Glutamatergic neuron (in vitro differentiated cells): Measurements from ENCODE around the gene TEX264. TPM values are rescaled to one million over a fixed set of nuclear protein-coding genes. Genes with fewer than 3 reads are reported as not detected.

Experiments
- DNase-seq: peaks from one replicate; pipeline ENCODE4 v3.0.0; 2022
- H3K27ac Mint-ChIP-seq: one replicate; pipeline ENCODE4 v1.8.0; 2020; ENCODE audit warnings: mild to moderate bottlenecking, mixed read lengths, inconsistent platforms; ENCODE audit not compliant: unreplicated experiment
- H3K27me3 Mint-ChIP-seq: one replicate; pipeline ENCODE4 v1.8.0; 2020; ENCODE audit warnings: mild to moderate bottlenecking, moderate library complexity, mixed read lengths, inconsistent platforms; ENCODE audit not compliant: unreplicated experiment
- H3K36me3 Mint-ChIP-seq: one replicate; pipeline ENCODE4 v1.8.0; 2020; ENCODE audit warnings: mild to moderate bottlenecking, mixed read lengths, inconsistent platforms; ENCODE audit not compliant: unreplicated experiment
- H3K4me1 Mint-ChIP-seq: one replicate; pipeline ENCODE4 v1.8.0; 2020; ENCODE audit warnings: mild to moderate bottlenecking, low read depth, mixed read lengths, inconsistent platforms; ENCODE audit not compliant: unreplicated experiment
- H3K4me3 Mint-ChIP-seq: one replicate; pipeline ENCODE4 v1.8.0; 2020; ENCODE audit warnings: mild to moderate bottlenecking, mixed read lengths, inconsistent platforms; ENCODE audit not compliant: unreplicated experiment
- H3K9me3 Mint-ChIP-seq: one replicate; pipeline ENCODE4 v1.8.0; 2020; ENCODE audit warnings: mild to moderate bottlenecking, moderate library complexity, mixed read lengths, inconsistent platforms; ENCODE audit not compliant: unreplicated experiment
- CTCF ChIP-seq: fragments of 200-600 bp; sonication (generic); IDR thresholded peaks from one replicate; pipeline ENCODE4 v1.5.0; 2021; ENCODE audit not compliant: partially characterized antibody, unreplicated experiment
- total RNA-seq: library from RNA; stranded (reverse); fragmentation: NEBNext Ultra II Directional; extraction: Animal tissue kit (Norgen Biotek cat#: 25700); gene quantifications from one replicate; pipeline ENCODE4 v1.2.1, GENCODE V29; 2021; ENCODE audit not compliant: unreplicated experiment

The TEX264 gene
- total RNA-seq, 1 donor from 2014 or later = 13.2 TPM

DNA sequence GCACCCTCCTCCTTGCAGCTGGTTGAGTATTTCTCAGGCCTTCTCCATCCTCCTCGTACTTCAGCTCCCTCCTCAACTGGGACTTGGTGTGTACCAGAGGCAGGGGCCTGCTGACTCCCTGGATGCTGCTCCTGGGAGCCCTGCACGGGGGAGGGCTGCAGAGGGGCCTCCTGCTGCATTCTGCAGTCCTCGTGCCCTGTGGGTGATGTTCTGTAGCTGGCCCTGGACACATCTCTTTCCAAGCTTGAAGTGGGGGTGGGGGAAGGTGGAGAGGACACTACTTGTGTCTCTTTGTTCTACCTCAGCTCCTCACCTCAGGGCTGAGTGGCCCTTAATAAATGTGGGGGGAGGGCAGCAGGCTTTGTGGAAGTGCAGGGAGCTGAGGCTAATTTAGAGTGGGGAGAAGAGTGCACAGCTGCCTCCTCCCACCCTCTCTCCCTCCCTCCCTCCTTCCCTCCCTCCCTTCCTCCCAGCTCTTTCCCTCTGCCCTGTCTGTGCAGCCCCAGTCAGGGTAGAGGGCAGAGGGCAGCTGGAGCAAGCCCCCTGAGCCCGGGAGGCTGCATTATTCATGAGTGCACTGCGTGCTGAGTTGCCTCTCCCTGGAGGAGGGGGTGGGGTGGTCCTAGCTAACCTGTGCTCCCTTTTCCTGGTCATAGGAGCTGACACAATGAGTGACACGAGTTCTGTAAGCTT, 32.2 kb downstream of the TEX264 start:
- Mint-ChIP-seq H3K27ac (peak overlapping the region; percentile 97), H3K4me3 (peak overlapping the region; percentile 80), H3K36me3 (no peaks in the 10 kb centered on the region)

DNA sequence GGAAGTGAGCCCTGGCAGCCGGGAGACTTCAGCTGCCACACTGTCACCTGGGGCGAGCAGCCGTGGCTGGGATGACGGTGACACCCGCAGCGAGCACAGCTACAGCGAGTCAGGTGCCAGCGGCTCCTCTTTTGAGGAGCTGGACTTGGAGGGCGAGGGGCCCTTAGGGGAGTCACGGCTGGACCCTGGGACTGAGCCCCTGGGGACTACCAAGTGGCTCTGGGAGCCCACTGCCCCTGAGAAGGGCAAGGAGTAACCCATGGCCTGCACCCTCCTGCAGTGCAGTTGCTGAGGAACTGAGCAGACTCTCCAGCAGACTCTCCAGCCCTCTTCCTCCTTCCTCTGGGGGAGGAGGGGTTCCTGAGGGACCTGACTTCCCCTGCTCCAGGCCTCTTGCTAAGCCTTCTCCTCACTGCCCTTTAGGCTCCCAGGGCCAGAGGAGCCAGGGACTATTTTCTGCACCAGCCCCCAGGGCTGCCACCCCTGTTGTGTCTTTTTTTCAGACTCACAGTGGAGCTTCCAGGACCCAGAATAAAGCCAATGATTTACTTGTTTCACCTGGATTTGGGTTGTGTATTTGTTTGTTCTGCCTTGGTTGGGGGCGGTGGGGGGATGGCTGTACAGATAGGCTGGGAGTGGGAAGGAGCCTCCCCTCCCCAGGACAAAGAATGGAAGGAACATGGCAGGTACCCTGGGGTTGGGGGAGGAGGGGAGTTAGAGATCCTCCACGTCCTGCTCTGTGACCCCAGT, 32.9 kb downstream of the TEX264 start:
- Mint-ChIP-seq H3K27me3 (peaks cover 15% of the 10 kb centered on the region), H3K4me1 (peaks cover 38% of the 10 kb centered on the region), H3K4me3 (peak overlapping the region; percentile 72), H3K9me3 (peaks cover 15% of the 10 kb centered on the region), H3K27ac (peak overlapping the region; percentile 85), H3K36me3 (no peaks in the 10 kb centered on the region)
- TF ChIP-seq CTCF = no peak
- peak; percentile 53 for DNase-seq

More for the DNA sequence above, 32.2 kb downstream of the TEX264 start:
- H3K9me3 Mint-ChIP-seq = peaks cover 17% of the 10 kb centered on the region
- no peak for TF ChIP-seq CTCF
- peaks cover 35% of the 10 kb centered on the region for H3K4me1 Mint-ChIP-seq
- peak; percentile 87 for DNase-seq
- H3K27me3 Mint-ChIP-seq = peaks cover 15% of the 10 kb centered on the region

DNA sequence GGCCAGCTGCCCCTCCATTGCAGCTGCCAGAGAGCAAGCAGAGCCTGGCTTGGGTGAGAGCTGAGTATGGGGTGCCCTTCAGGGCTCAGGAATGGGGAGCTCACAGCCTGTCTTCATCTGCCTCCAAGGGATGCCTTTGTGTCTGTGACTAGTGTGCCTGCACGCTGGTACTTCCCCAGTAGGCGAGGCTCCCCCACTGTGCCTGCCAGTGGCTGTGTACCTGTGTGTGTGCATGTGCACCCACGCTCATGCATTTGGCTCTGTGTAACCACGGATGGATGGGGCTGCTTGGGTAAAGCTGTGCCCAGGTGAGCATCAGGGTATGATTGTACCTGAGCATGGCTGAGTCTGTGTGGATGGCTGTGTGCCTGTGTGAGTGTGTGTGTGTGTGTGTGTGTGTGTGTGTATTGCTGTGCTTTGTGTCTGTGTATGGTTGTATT, 33.5 kb downstream of the TEX264 start:
- no peaks in the 10 kb centered on the region for H3K36me3 Mint-ChIP-seq
- peaks cover 40% of the 10 kb centered on the region for H3K4me1 Mint-ChIP-seq
- peaks cover 15% of the 10 kb centered on the region for H3K27me3 Mint-ChIP-seq
- no peak for TF ChIP-seq CTCF
- H3K4me3 Mint-ChIP-seq = peak overlapping the region; percentile 72
- H3K9me3 Mint-ChIP-seq = peaks cover 15% of the 10 kb centered on the region
- peak overlapping the region; percentile 85 for H3K27ac Mint-ChIP-seq
- DNase-seq = peak; percentile 28

DNA sequence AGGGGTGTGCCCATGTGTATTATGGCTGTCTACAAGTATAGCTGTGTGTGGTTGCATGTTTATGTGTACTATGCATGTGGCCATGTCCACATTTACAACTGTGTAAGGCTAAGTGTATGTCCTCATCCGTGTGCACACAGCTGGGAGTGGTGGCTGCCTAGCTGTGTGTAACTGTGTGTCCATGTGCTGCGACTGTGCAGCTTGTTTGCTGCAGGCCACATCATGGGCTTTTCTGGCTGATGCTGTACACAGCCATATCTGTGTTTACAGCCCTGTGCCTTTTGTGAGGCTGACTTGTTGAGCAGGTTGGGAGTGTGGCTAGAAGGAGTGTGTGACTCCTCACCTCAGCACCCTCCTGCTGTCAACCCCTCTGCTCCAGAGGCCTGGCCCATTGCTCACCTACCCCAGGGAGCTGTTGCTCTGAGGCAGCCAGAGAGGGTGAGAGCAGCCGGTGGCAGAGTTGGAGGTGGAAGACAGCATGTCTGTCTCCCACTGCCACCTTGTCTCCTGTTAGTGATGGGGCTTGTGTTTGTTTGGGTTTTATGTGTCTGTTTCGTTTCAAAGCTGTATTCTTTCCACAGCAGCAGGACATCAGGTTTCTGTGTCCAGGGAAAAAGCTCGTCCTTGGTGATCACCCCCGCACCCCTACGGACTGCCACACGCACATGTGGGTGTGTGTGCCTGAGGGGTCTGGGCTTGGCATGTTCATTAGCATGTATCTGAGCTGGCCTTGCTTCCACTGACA, 34.4 kb downstream of the TEX264 start:
- H3K4me1 Mint-ChIP-seq = peaks cover 44% of the 10 kb centered on the region
- H3K27me3 Mint-ChIP-seq = peaks cover 20% of the 10 kb centered on the region

More for the DNA sequence above, 34.4 kb downstream of the TEX264 start:
- DNase-seq = peak; percentile 24
- H3K36me3 Mint-ChIP-seq = no peaks in the 10 kb centered on the region
- H3K27ac Mint-ChIP-seq = peak overlapping the region; percentile 85
- no peak for TF ChIP-seq CTCF
- H3K4me3 Mint-ChIP-seq = peak overlapping the region; percentile 81
- H3K9me3 Mint-ChIP-seq = peaks cover 17% of the 10 kb centered on the region
